Testis (tissue), 2 donors: ENCODE results near the gene NPL.

ENCODE experiments used
- CTCF ChIP-seq, 3 experiments: fragments of 450-650 bp in 2 of 3; fragments of 200-600 bp in 1 of 3; sonication (generic) in 1 of 3; IDR thresholded peaks; one replicate each; pipeline ENCODE4 v1.5.1; 2016 to 2019; ENCODE audit warnings: antibody characterized with exemption in 3 of 3, mild to moderate bottlenecking in 2 of 3, moderate library complexity in 1 of 3
- POLR2A ChIP-seq: fragments of 450-650 bp; IDR thresholded peaks from one replicate; pipeline ENCODE4 v1.6.1; 2017; ENCODE audit warnings: antibody characterized with exemption, mild to moderate bottlenecking, moderate library complexity

GRCh38 chr1:182794676-182795201 lies 5.2 kb downstream of the NPL start:
- TF ChIP-seq POLR2A (no peak), CTCF (IDR thresholded peaks at IDR 0.05) (no peak)
